Measurements from ENCODE around the gene MCRIP1.

DNA sequence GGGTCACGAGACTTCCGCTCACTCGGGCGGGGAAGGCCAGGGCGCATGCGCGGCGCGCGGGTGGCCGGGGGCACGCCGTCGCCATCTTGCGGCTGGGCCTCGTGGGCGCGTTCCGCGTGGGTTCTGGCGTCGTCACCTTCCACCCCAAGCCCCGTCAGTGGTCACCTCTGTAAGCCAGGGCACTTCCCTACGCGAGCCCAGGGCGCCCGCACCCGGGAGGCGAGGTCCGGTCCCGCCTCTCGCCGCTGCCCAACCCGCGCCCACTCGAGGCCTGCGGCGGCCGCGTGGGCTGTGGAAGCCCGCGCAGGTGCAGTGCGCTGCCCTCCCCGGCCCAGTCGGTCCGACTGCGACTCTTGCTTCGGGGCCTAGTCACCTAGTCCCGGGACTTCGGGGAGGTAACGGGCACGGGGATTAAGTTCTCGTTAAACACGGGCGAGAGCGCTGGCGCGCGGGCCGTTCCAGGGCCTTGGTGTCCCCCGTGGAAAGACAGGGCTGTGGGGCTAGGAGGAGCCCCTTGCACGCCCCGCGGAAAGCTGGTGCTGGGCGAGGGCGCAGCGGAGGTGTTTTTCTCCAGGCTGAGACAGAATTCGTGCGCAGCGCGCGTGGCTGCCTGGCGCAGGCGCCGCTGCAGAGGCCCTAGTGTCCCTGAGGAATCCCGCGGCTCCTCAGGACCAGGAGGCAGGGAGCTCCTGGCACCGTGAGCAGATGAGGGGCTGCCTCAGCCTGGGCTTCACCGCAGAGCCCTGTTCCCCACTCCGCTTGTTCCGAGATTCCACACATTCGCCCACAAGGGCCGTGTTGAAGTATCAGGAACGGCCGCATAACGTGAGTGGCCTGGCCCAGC is 38.5 kb upstream of the MCRIP1 start:
- no peak for TF ChIP-seq EZH2 (IDR thresholded peaks at IDR 0.05; ENCODE audit: low read length)
- TF ChIP-seq, protein P1, sequence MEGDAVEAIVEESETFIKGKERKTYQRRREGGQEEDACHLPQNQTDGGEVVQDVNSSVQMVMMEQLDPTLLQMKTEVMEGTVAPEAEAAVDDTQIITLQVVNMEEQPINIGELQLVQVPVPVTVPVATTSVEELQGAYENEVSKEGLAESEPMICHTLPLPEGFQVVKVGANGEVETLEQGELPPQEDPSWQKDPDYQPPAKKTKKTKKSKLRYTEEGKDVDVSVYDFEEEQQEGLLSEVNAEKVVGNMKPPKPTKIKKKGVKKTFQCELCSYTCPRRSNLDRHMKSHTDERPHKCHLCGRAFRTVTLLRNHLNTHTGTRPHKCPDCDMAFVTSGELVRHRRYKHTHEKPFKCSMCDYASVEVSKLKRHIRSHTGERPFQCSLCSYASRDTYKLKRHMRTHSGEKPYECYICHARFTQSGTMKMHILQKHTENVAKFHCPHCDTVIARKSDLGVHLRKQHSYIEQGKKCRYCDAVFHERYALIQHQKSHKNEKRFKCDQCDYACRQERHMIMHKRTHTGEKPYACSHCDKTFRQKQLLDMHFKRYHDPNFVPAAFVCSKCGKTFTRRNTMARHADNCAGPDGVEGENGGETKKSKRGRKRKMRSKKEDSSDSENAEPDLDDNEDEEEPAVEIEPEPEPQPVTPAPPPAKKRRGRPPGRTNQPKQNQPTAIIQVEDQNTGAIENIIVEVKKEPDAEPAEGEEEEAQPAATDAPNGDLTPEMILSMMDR (optimal IDR thresholded peaks at IDR 0.05 in 1 of 3, IDR thresholded peaks at IDR 0.05 in 1 of 3, conservative IDR thresholded peaks at IDR 0.05 in 1 of 3; ENCODE audit: extremely low read depth in 1 of 3, insufficient read depth in 2 of 3, low read length in 3 of 3), result peak in 2 of 3 experiments; percentile 15 to 59
